HEK293T (cell line): Measurements from ENCODE around the gene DNAJC16.
A peak's percentile ranks its signal among the peaks of the same experiment; 100 is the strongest.

ENCODE experiments used
- ARNT ChIP-seq: fragments of 450-650 bp; IDR thresholded peaks from 2 replicates; pipeline ENCODE4 v1.6.1; 2017; ENCODE audit warnings: mild to moderate bottlenecking
- BHLHE40 ChIP-seq: fragments of 450-650 bp; IDR thresholded peaks from 2 replicates; pipeline ENCODE4 v1.6.1; 2016; ENCODE audit warnings: mild to moderate bottlenecking, moderate library complexity, borderline replicate concordance
- ELF4 ChIP-seq: fragments of 450-650 bp; IDR thresholded peaks from 2 replicates; pipeline ENCODE4 v1.6.1; 2017; ENCODE audit warnings: antibody characterized with exemption
- FOXA1 ChIP-seq: fragments of 450-650 bp; IDR thresholded peaks from 2 replicates; pipeline ENCODE4 v1.6.1; 2016; ENCODE audit warnings: mild to moderate bottlenecking
- FOXK2 ChIP-seq: fragments of 450-650 bp; IDR thresholded peaks from 2 replicates; pipeline ENCODE4 v1.6.1; 2016; ENCODE audit warnings: mild to moderate bottlenecking
- FOXM1 ChIP-seq: fragments of 450-650 bp; IDR thresholded peaks from 2 replicates; pipeline ENCODE4 v1.6.1; 2017; ENCODE audit warnings: mild to moderate bottlenecking, borderline replicate concordance
- LEF1 ChIP-seq: fragments of 450-650 bp; IDR thresholded peaks from 2 replicates; pipeline ENCODE4 v1.6.1; 2017; ENCODE audit warnings: mild to moderate bottlenecking, borderline replicate concordance
- NFRKB ChIP-seq: fragments of 450-650 bp; IDR thresholded peaks from 2 replicates; pipeline ENCODE4 v1.6.1; 2016; ENCODE audit warnings: mild to moderate bottlenecking, moderate library complexity
- SP1 ChIP-seq: fragments of 450-650 bp; IDR thresholded peaks from 2 replicates; pipeline ENCODE4 v1.6.1; 2017
- SUZ12 ChIP-seq: fragments of 450-650 bp; IDR thresholded peaks from 2 replicates; pipeline ENCODE4 v1.6.1; 2016; ENCODE audit warnings: mild to moderate bottlenecking
- TARDBP ChIP-seq: fragments of 450-650 bp; IDR thresholded peaks from 2 replicates; pipeline ENCODE4 v1.6.1; 2016
- ZNF384 ChIP-seq: fragments of 450-650 bp; IDR thresholded peaks from 2 replicates; pipeline ENCODE4 v1.6.1; 2016
- TF ChIP-seq, protein P1 (sequence below): fragments of 450-650 bp; IDR thresholded peaks from 2 replicates; pipeline ENCODE4 v1.6.1; 2016

DNA sequence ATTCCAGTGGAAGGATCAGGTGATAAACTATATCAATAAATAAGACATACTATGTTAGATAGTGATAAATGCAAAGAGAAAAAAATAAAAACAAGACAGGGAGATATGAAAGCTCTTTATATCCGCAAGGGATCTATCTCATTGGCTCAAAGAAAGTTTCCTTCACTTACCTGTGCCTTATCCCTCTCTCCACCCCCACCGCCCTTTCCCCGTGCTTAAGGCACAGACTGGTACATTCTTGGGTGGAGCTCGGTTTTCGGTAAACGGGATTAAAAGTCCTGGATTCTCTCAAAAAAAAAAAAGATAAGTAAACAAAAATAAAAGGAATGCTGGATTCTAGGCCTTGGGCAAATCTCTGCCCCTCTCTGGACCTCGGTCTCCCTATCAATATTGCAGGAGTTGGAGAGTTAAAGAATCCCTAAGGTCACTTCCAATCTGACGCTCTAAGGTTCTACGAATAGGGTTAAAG is 593 bp upstream of the DNAJC16 start:
- TF ChIP-seq SP1 (no peak), SUZ12 (no peak), LEF1 (no peak), ELF4 (0 out of 2 replicates have a peak, but pooled peaks have one; percentile 19), FOXA1 (no peak), TARDBP (no peak), FOXM1 (no peak), BHLHE40 (no peak), ARNT (no peak), FOXK2 (no peak), ZNF384 (no peak), NFRKB (no peak)
- TF ChIP-seq, protein P1, sequence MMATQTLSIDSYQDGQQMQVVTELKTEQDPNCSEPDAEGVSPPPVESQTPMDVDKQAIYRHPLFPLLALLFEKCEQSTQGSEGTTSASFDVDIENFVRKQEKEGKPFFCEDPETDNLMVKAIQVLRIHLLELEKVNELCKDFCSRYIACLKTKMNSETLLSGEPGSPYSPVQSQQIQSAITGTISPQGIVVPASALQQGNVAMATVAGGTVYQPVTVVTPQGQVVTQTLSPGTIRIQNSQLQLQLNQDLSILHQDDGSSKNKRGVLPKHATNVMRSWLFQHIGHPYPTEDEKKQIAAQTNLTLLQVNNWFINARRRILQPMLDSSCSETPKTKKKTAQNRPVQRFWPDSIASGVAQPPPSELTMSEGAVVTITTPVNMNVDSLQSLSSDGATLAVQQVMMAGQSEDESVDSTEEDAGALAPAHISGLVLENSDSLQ: no peak
